Neural progenitor cell (in vitro differentiated cells): Measurements from ENCODE around the gene ASGR1.

Experiments used
- CTCF ChIP-seq: fragments of 200-600 bp; sonication (generic); IDR thresholded peaks from 2 replicates; pipeline ENCODE4 v1.5.1; 2017; ENCODE audit warnings: antibody characterized with exemption, mild to moderate bottlenecking
- EZH2 ChIP-seq: fragments of 200-600 bp; sonication (generic); IDR thresholded peaks from 2 replicates; pipeline ENCODE4 v1.6.1; 2017; ENCODE audit warnings: antibody characterized with exemption, mild to moderate bottlenecking, moderate library complexity
- EZH2phosphoT487 ChIP-seq: fragments of 200-600 bp; sonication (generic); IDR thresholded peaks from 2 replicates; pipeline ENCODE4 v1.6.1; 2017; ENCODE audit warnings: antibody characterized with exemption

GRCh38 chr17:7222972-7223292 is 43.8 kb upstream of the ASGR1 start:
- TF ChIP-seq CTCF (no peak), EZH2 (no peak), EZH2phosphoT487 (no peak)
